Mammary epithelial cell (primary cell): Measurements from ENCODE around the gene CIAO1.

Source experiments
- CTCF ChIP-seq, 2 donors: IDR thresholded peaks in 1 of 2; conservative IDR thresholded peaks in 1 of 2; 2 replicates each; pipeline ENCODE4 v1.5.1; 2011 to 2012; ENCODE audit warnings: inconsistent platforms in 2 of 2, low read length in 2 of 2, mild to moderate bottlenecking in 2 of 2, control low read depth in 1 of 2, low read depth in 1 of 2; ENCODE audit not compliant: insufficient read depth in 1 of 2; ENCODE audit errors: extremely low read depth in 1 of 2
- EZH2 ChIP-seq: IDR thresholded peaks from 2 replicates; pipeline ENCODE4 v1.6.1; 2012; ENCODE audit warnings: low read length, inconsistent platforms, borderline replicate concordance

GRCh38 chr2:96315005-96315399, 49.0 kb downstream of the CIAO1 start:
- TF ChIP-seq CTCF (conservative IDR thresholded peaks at IDR 0.05 in 1 of 2, IDR thresholded peaks at IDR 0.05 in 1 of 2; ENCODE audit: extremely low read depth in 1 of 2, insufficient read depth in 1 of 2, low read depth in 1 of 2, low read length in 2 of 2) = no peak
- TF ChIP-seq EZH2 = no peak
